Measurements from ENCODE around the gene ZC3H12A.
"Not testable (repeated sequence)": the region's sequence is repeated elsewhere in the genome, so short reads cannot be mapped to it uniquely, and the experiment has no call there.

Gene ZC3H12A

GRCh38 chr1:37502104-37502503 lies 27.7 kb downstream of the ZC3H12A start:
- DNase-seq (ENCODE audit: low read depth), result no peak

GRCh38 chr1:37502791-37503190 lies 28.4 kb downstream of the ZC3H12A start:
- not testable (repeated sequence) for DNase-seq (ENCODE audit: low read depth)

GRCh38 chr1:37506740-37507139 lies 32.4 kb downstream of the ZC3H12A start:
- no peak for DNase-seq (ENCODE audit: low read depth)

- no peak for DNase-seq (ENCODE audit: low read depth)
These were observed 34.8 kb downstream of the ZC3H12A start for GRCh38 chr1:37509181-37509580.

GRCh38 chr1:37513795-37514349 lies 39.5 kb downstream of the ZC3H12A start:
- no peak for DNase-seq (ENCODE audit: low read depth)

GRCh38 chr1:37514350-37515184 lies 40.2 kb downstream of the ZC3H12A start, which contains the start of gene MEAF6:
MEAF6 (minus strand) TSS chr1:37514766; CDS start chr1:37514746, 20 bp downstream.
- DNase-seq (ENCODE audit: low read depth), result peak; percentile 63

GRCh38 chr1:37515185-37516034 lies 41.0 kb downstream of the ZC3H12A start:
- DNase-seq (ENCODE audit: low read depth), result no peak

GRCh38 chr1:37517569-37517968 lies 43.2 kb downstream of the ZC3H12A start:
- DNase-seq (ENCODE audit: low read depth), result no peak

- not testable (repeated sequence) for DNase-seq (ENCODE audit: low read depth)
These were observed 43.9 kb downstream of the ZC3H12A start for GRCh38 chr1:37518241-37518640.

GRCh38 chr1:37518929-37519328 lies 44.5 kb downstream of the ZC3H12A start:
- DNase-seq (ENCODE audit: low read depth), result not testable (repeated sequence)

- no peak for DNase-seq (ENCODE audit: low read depth)
These were observed 45.2 kb downstream of the ZC3H12A start for GRCh38 chr1:37519613-37520012.

- not testable (repeated sequence) for DNase-seq (ENCODE audit: low read depth)
These were observed 55.5 kb downstream of the ZC3H12A start for GRCh38 chr1:37529888-37530287.

- not testable (repeated sequence) for DNase-seq (ENCODE audit: low read depth)
These were observed 58.2 kb downstream of the ZC3H12A start for GRCh38 chr1:37532418-37533156.

- DNase-seq (ENCODE audit: low read depth), result no peak
These were observed 59.1 kb downstream of the ZC3H12A start for GRCh38 chr1:37533317-37534093.

All from HS-5 (cell line).